HG02981 (cell line): Measurements from ENCODE around the gene CTNNA1.

Experiments used
- ATAC-seq: cut with Tn5 transposase; IDR thresholded peaks from one replicate; pipeline ENCODE4 v1.9.1; 2021; ENCODE audit warnings: mild to moderate bottlenecking, moderate library complexity; ENCODE audit not compliant: unreplicated experiment

Gene CTNNA1

DNA sequence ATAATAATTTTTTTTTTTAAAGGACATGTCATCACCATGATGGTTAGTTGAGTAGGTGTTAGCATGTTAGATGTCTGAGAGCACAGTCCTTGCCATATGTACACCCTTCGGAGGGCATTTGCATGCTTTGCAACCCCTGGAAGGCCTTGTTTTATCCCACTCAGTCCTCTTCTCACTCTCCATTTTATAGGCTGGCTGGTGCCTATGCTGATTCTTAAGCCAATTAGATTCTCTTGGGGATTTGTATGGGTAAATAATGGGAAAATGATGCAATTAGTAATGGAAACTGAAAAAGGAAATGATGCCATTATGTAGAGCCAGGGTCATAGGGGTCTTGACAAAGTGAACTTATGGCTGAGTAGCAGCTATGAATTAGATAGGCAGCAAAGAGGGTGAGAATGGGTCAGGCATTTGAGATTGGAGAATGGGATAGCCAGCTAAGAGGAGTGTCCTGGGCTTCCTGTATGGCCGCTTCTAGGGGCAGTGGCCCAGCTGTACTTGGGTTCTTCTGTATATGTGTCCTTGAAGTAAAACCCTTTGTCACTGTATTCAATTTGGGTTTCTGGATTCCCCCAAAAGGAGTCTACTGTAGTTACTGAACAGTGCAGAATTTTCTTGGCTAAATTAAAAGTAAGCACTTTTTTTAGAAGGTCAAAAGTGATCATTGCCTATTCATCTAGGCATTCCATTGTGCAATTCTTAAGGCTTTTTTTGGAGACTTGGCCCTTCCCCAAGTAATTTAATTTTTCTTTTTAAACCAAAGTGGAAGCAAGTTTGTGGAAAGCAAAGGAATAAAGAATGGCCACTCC lies 90.3 kb downstream of the CTNNA1 start:
- ATAC-seq, result no peak

DNA sequence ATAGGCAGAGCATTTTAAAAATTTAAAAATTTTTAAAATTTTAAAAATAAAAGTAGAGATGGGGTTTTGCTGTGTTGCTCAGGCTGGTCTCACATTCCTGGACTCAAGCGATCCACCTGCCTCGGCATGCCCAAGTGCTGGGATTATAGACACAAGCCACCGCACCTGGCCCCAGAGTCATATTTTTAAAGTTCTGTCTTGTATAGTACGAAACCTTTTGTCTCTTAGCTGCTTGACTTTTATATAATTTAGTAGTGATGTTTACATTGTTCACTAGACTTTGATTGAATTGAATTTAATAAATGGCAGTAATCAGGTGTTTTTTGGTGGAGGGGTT lies 90.9 kb downstream of the CTNNA1 start:
- ATAC-seq, result no peak

DNA sequence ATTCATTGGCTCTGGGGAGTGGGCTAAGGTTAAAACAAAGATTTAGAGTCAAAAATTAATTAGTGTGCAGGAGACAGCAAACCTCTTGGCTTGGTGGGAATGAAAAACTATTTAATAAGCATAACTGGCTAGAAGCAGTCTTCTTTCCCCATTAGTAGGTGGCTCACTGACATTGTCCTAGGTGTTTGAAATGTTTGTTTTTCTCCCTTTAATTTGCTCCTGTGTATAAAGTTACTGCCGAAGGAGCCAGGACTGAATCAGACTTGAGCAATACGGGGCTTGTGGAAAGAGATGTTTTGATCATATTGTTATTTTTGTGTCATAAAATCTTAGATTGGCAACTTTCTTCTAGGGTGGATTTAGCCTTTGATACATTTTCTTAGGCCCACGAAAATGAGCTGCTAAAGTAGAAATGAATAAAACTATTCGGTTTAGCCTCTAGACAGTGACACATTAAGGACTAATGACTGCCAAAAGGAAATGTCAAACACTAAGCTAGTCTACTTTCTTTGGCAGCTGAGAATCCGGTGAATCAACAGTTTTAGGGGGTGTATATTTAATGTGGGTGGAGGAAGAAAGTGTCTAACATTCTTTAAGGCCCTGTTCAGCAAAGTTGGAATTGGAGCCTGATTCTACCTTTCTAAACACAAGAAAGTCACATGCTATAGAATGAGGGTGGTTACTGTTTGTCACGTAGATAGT lies 91.7 kb downstream of the CTNNA1 start:
- ATAC-seq, result no peak

DNA sequence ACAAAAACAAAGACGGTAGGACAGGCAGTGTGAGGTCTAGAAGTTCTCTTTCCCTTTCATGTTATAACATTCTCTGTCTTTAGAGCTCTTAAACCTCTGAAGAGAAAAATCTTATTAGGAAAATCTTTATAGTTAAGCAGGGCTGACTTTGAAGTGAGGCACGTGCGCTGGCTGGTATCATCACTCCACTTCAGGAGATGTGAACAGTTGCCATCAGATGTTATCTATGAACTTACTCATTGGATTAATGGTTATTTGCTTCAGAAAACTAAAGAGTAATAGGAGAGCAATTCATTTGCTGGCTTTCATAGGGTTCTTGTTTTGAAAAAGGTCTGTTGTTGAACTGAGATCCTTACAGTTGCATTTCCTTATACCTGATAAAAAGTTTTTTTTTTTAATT lies 96.2 kb downstream of the CTNNA1 start:
- ATAC-seq, result no peak

DNA sequence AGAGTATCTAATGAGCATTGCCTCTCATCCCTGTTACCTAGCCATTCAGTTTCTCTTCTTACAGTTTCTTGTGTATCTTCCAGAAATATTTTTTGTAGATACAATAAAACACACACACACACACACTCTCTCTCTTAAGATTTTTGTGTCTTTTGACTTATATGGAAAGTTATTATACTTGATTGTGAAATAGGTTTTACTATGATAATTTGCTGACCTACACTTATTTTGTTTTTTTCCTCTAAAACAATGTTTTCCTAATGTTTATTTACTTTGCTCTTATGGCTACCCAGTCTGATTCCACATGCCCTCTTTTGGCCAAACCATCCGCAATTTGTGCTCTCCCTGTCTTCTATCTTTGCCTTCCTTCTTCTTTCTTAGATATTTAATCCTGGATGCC lies 96.7 kb downstream of the CTNNA1 start:
- no peak for ATAC-seq

DNA sequence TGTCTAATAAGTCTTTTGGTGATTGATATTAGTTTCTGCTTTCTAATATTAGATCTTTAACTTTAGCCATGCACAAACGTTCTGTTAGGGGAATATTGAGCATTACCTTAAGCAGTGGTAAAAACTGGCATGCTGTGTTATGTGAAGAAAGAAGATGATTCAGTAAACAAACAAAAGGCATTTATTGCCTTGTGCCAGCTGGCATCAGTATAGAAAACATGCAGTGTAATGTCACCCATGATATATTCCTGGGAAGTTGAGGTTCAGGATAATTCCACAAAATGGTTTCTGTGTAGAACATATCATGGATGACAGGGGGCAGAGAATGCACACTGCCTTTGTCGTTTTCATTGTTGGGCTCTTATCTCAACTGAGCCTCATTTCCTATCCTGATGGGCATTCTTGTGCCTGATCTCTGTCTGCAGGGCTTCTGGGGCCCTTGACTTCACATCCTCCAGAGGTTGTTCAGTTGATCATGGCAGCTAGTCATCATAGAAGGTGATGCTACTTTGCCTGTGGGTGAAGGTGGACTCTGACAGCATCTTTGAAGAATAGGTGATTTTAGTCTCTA lies 97.7 kb downstream of the CTNNA1 start:
- ATAC-seq, result no peak

DNA sequence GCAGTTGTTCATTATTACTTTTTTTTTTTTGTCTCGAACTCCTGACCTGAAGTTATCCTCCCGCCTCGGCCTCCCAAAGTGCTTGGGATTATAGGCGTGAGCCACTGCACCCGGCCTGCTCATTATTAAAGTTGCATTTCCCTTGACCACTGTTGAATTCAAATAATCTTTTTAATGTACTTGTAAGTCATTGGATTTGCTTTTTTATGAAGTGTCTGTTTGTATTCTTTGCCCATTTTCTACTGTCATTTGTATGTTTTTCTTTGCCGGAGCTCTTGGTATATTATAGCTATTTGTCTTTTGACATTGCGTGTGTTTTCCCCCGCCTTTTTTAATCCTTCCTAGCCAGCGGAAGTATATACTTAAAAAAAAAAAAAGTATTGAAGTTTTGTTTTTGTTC lies 99.9 kb downstream of the CTNNA1 start:
- no peak for ATAC-seq

DNA sequence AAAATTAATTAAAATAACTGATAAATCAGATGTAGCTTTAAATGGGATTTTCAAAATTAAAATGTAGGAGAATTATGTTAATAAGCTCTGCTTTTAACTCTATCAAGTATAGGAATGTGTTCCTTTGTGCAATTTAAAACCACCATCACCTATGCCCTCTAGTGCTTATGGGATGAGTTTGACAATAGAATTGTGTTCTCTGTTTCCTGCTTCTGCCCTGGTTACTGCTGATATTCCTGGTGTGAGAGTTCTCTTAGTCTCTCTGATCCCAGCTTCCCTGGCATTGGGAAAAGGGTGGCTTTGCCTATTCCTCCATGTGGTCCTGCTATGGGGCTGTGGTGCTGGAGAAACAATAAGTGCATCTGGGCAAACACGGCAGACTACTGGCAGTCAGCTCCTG lies 113.8 kb downstream of the CTNNA1 start:
- no peak for ATAC-seq

DNA sequence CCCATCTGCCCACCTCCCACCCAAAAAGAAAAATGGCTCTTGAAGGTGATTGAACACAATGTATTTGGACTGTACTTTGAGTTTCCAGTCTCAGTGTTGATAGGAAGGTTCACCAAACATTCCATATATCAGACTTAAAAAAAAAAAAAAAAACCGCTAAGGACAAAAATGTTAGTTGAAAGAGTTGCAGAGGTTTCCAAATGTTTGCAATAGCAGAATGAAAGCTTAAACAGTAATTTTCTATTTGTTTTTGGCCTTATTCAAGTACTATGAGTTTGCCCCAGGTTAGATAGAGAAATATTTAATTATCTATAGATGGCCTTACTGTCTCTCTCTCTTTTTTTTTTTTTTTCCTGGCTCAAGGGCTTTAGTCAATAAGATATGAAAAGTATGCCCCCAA lies 115.8 kb downstream of the CTNNA1 start:
- ATAC-seq, result no peak

DNA sequence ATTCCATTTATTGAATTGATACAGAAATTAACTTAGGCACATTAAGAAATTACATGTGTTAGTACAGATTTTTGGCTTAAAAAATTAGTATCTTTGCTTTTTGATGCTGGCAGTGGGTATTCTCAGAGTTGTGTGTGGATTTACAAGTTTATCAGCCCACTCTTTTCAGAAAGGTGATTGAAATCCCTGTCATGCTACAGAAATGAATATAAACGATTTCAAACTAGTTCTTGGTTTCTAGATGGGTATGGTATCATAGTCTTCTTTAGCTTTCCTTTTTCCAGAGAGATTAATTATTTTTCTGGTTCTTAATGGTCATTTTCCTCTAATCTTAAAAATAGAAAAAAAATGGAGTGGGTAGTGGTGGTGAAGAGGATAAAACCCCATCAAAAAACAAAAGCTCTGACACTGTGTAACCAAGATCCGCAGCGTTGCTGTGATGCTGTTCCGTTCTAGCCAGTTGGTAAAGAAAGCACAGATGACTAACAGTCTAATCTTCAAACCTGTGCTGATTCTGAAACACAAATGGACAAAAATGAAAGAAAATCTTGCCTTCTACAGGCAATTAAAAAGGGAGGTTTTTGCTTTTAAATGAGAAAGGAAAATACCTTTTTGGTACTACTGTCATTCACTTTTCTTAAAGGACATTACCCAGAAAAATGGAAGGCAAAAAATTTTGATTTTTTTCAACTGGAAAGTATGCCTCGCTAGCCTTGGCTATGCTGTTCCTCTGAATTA lies 116.7 kb downstream of the CTNNA1 start:
- ATAC-seq, result no peak

DNA sequence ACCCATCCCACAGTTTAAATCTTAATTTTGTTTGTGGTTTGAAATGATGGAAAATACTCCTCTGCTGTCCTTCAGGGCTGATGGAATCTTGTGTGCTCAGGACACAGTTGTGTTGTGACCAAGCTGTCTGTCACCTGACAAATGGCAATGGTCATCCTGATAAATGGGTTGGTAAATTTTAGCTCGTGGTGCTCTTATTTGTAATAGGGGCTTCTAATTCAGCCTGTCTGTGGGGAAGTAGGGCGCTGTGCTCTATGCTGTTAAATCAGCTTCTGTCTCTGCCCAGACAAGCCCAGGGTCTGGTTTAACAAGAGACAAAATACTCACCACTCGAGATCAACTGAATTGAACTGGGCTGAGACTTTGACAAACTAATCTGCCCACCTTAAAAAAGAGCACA lies 117.4 kb downstream of the CTNNA1 start:
- ATAC-seq, result no peak

DNA sequence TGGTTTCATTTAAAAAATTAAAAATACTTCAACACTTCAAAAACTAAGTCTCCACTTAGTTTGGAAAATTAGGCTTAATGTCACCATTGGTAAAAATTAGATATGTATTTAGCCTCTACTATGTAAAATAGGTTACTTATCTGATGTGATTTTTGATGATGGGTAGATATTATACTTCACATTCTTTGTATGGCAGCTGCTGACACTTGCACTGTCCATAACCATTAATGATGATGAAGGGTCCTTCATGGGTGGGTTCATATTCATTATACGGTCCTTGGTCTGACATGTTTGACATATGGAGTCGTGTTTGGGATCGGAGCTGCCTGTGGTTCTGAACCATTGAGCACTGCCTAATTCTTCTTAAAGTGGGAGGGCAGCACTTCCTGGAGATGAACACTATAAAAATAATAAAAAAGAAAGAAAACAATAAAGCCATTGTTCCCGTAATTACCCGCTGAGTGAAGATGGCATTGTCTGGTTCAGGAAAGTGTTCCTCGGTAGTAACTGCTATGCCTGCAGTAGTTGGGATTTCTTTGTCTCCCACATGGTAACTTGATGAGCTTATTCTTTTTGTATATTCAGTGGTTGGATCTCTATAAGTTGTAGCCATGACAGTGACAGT lies 119.7 kb downstream of the CTNNA1 start:
- no peak for ATAC-seq

DNA sequence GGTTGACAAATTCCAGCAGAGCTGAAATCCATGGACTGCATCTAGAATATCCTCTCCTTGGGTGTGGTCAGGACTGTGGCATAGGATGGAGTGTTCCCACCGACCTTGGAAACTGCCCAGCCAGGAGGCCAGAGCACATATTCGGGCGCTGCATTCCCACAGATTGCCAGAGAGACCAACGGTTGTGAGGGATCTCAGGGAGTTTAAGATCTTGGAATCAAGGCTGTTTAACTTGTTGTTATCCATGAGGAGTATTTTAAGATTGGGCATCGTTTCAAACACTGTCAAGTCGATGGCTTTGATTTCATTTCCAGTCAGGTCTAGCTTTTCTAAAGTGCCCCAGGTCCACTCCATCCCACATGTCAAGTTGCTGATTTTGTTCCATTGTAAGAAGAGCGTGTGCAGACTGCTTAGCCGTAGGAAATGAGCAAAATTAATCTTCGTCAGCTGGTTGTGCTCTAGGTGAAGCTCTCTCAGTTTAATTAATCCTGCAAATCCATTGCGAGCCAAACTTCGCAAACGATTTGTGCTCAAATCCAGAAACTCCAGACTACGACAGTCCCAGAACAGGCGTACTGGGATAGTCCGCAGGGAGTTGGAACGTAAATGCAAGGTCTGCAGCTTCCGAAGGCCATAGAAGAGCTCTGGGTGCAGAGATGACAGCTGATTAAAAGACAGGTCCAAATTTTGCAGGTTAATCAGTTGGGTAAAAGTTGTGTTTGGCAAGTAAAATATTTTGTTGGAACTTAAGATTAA lies 120.4 kb downstream of the CTNNA1 start:
- ATAC-seq, result no peak

DNA sequence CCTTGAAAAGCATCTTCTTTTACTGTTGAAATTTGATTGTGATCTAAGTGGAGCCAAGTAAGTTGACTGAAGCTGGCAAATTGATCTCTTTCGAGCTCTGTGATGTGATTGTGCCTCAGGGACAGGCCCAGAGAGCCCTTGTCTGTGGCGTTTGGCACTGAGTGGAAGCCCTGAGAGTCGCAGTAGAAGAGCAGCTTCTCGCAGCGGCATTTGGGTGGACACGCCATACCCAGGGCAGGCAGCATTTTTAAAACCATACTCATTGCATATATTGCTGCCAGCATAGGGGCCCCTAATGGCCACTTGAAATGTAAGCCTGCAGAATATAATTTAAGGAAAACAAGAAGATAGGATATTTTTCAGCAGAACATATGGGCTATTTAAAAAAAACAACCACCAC lies 121.0 kb downstream of the CTNNA1 start:
- no peak for ATAC-seq

DNA sequence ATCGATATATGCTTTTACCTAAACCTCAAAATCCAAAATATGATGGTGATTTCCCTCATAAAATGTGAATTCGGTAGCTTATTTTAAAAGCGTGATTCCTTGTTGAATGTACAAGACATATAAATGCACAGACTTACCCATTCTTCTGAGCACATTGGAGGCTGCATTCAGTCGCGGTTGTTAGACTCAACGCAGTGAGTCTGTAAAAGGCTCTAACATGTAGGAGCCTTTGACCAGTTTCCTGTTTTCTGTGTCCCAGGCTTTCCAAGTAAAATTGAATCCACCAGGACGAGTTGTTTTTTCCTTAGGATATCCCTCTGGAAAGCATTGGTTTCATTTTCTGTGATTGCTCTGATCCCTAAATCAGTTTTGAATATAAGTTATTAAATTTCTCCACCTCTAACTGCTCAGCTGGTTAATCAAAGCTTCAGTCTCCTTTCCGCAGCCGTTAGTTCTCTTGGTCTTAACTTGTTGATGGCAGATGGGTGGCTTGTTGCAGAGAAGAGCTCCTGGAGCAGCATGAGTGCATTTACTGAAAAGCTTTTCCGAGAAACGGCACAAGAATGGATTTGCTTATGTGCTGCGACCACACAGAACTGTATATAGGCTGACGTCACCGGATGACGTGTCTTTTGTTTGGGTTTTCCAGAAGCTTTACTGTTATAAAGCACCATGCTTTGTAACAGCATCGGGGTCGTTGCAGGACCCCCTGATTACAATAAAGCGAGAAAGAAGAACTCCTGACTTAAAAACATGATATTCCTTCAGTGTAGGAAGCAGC lies 121.7 kb downstream of the CTNNA1 start, which contains the start of gene LRRTM2:
LRRTM2 (minus strand) TSS at position 565 of the 781 bp plus-strand sequence; CDS start at position 141, 424 bp downstream.
- no peak for ATAC-seq

DNA sequence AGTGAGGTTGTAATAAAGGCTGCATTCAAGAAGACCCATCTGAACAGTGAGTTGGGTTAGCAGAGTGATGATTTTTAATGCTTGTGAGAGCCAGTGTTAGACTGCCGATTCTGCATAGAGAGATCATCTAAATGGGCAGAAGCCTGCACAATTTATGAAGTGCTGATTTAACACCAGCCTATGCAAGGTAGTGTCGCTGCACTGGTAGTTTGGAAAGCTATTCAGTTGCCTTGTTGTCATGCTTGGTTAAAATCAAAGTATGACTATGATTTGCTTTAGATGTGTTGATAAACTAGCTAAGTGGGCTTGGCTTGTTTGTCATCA lies 122.3 kb downstream of the CTNNA1 start:
- ATAC-seq, result no peak

DNA sequence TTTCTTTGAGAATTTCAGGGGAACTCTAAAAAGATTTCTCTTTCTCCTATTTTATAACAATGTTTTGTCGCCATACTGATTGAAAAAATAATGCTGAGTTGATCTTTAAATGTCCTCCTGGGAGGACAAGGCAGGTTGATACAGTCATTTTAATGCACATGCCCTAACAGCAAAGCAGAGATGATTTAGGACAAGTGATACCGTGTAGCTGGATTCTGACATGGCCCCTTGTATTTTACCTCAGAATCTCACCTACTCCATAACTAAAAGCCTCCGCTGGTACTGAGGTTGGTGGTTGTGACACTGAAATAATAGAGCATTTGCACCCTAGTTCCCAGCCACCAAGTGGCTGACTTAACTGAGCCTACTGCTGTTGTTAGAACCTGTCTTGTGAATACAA lies 122.7 kb downstream of the CTNNA1 start:
- ATAC-seq, result no peak

DNA sequence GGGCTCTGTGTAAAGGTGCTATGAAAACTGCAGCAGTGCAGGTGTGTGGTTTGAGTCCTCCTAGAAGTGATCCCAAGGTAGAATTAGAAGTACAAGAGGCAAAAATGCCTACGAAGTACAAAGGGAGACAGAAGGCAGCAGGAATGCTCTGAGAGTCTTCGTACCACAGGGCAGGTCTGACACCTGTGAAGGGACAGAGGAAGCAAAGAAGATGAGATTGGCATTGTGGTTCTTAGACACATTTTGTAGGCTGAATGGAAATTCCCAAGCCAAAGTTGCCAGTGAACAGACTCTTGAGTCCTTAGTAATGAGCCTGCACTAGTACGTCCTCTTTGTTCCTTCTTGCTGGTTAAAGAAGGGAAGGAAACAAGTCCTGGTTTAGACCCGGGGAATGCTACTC lies 123.6 kb downstream of the CTNNA1 start:
- ATAC-seq, result no peak

DNA sequence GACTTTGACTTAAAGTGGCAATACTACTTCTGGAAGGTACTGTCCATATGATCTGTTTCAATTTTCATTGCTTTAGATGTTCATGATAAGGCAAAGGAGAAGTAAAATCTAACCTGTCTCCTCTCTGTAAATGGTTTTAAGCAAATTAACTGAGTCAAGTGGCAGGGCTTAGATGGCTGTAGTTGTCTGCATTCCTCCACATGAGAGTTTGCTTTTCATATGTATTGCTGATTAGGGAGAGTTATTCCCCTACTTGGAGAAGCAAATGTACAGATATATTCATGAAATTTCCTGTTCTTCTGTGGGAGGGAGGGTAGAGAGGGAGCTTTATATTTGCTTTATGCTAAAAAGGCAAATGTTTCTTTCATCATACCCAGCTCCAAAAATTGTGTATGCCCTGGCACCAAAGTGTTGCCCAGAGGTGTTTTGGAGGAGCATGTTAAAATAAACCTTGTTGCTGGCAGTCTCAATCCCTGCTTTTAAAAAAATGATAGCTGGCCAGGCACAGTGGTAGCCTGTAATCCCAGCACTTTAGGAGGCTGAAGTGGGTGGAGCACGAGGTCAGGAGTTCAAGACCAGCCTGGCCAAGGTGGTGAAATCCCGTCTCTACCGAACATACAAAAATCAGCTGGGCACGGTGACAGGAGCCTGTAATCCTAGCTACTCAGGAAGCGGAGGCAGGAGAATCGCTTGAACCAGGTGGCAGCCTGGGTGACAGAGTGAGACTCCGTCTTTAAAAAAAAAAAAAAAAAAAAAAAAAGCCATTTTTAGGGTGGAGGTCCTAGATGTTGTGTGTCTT lies 125.4 kb downstream of the CTNNA1 start:
- ATAC-seq, result no peak
